ENCODE data around the gene UQCRQ.

Gene UQCRQ

DNA sequence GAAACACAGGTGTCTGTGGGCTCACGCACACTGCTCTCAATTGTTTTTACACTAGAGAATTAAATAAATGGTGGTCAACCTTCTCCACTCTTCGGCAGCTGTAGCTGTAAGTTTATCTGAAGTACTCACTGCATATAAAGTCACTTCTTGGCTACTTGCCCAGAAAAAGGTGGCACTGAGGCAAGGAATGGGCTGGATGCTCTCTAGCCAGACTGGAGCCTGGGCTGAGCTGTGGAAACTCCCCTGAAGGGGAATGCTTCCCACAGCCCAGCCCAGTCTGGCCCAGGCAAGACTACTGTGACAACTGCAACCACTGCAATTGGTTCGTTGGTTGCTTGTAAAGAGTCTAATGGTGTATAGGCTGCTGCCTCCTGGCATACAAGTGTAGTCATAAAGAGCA is 11.5 kb downstream of the UQCRQ start:
- TF ChIP-seq NFIC (IDR thresholded peaks at IDR 0.05) (peak; percentile 67), TAF1 (IDR thresholded peaks at IDR 0.05; ENCODE audit: low read depth) (no peak)

DNA sequence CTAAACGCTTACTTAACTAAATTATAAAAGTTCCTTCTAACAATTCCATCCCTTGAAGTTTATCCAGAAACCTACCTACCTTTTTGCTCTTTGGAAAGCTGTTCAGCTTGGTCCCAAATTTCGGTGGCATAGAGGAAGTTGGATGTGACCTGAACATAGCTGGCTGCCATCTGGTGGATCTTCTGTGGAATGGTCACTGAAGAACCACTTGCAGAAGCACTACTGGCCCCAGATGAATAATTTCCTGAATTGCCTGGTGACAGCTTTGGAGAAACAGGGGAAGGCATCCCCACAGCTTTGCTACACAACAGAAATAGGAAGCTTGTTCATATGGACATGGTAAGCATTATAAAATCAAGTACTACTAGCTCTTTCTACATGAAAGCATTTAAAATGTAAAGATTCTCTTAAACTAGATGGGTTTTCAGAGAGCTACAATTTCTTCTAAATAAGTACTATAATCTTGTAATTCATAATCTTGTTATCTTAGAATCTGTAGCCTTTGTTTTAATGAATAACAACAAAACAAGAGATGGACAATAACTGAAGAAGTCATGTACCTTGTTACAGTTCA is 16.9 kb downstream of the UQCRQ start:
- TF ChIP-seq, protein P1, sequence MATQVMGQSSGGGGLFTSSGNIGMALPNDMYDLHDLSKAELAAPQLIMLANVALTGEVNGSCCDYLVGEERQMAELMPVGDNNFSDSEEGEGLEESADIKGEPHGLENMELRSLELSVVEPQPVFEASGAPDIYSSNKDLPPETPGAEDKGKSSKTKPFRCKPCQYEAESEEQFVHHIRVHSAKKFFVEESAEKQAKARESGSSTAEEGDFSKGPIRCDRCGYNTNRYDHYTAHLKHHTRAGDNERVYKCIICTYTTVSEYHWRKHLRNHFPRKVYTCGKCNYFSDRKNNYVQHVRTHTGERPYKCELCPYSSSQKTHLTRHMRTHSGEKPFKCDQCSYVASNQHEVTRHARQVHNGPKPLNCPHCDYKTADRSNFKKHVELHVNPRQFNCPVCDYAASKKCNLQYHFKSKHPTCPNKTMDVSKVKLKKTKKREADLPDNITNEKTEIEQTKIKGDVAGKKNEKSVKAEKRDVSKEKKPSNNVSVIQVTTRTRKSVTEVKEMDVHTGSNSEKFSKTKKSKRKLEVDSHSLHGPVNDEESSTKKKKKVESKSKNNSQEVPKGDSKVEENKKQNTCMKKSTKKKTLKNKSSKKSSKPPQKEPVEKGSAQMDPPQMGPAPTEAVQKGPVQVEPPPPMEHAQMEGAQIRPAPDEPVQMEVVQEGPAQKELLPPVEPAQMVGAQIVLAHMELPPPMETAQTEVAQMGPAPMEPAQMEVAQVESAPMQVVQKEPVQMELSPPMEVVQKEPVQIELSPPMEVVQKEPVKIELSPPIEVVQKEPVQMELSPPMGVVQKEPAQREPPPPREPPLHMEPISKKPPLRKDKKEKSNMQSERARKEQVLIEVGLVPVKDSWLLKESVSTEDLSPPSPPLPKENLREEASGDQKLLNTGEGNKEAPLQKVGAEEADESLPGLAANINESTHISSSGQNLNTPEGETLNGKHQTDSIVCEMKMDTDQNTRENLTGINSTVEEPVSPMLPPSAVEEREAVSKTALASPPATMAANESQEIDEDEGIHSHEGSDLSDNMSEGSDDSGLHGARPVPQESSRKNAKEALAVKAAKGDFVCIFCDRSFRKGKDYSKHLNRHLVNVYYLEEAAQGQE (IDR thresholded peaks at IDR 0.05; ENCODE audit: low read depth), result no peak
- TF ChIP-seq TCF12 (IDR thresholded peaks at IDR 0.05; ENCODE audit: low read depth), result no peak
- TF ChIP-seq RAD21 (IDR thresholded peaks at IDR 0.05; ENCODE audit: low read depth), result peak; percentile 37; the same call in 1 of the 2 replicates

DNA sequence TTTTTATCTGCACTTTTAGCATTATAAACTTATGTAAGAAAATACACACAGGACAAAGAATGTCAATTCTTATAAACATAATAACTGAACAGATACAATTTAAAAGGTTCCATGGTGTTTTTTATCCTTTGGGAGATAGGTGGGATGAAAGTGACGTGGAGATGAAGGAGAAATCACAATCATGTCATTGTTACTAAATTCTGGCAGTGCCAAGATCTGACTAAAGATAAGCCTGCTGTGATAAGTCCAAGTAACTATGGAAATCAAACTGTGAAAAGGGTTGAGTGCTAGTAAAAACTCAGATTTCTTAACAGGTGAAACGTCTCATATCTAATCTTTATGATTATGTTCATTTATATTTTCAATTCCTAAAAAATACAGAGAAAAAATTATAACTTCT is 18.1 kb downstream of the UQCRQ start:
- TF ChIP-seq EGR1 (IDR thresholded peaks at IDR 0.05), result no peak

DNA sequence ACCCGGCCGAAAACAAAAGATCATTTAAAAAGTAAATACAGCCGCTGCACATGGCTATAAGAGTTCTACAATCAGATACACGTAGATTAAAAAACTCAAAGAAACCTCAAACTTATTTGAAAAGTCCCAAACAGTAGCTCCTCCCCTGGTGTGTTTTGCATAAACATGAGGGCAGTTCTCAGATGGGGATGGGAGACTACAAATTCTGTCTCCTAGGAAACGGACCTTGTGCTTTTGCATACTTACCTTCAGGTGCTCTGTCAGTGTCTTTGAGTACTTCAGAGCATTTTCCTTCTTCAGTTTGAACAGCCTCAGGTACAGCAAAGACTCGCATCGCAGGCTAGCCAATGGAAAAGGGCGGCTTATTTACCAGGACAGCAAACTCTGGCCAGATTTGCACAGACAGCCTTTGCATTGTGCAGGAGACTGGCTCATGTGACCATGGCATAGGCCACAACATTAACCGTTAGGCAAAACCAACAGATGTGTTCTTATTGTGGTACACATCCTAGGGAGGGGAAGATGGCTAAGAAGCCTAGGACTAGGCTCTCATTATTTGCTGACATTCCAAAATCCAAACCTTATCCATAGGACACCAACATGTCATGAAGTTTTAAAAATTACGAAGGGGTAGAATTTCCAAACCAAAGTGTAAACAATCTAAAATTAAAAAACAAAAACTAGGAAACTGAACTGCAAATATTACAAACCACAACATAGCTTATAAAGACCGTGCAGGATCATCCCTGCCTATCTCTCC is 19.8 kb downstream of the UQCRQ start:
- TF ChIP-seq ZBTB7A (IDR thresholded peaks at IDR 0.05; ENCODE audit: low read depth), result no peak
- no peak for TF ChIP-seq CEBPB (IDR thresholded peaks at IDR 0.05)
- TF ChIP-seq TCF12 (IDR thresholded peaks at IDR 0.05; ENCODE audit: low read depth), result no peak
- TF ChIP-seq RAD21 (IDR thresholded peaks at IDR 0.05; ENCODE audit: low read depth), result no peak
- TF ChIP-seq EP300 (IDR thresholded peaks at IDR 0.05; ENCODE audit: borderline replicate concordance), result no peak
- TF ChIP-seq FOXM1 (IDR thresholded peaks at IDR 0.05; ENCODE audit: borderline replicate concordance, low read depth), result no peak
- TF ChIP-seq, protein P2, sequence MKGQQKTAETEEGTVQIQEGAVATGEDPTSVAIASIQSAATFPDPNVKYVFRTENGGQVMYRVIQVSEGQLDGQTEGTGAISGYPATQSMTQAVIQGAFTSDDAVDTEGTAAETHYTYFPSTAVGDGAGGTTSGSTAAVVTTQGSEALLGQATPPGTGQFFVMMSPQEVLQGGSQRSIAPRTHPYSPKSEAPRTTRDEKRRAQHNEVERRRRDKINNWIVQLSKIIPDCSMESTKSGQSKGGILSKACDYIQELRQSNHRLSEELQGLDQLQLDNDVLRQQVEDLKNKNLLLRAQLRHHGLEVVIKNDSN (IDR thresholded peaks at IDR 0.05), result no peak
- no peak for TF ChIP-seq EGR1 (IDR thresholded peaks at IDR 0.05)
- TF ChIP-seq TAF1 (IDR thresholded peaks at IDR 0.05; ENCODE audit: low read depth), result no peak
- no peak for TF ChIP-seq YY1 (IDR thresholded peaks at IDR 0.05; ENCODE audit: low read depth)
- TF ChIP-seq, protein P1 (IDR thresholded peaks at IDR 0.05; ENCODE audit: low read depth), result no peak
- no peak for TF ChIP-seq NFIC (IDR thresholded peaks at IDR 0.05)
- no peak for TF ChIP-seq CREB1 (IDR thresholded peaks at IDR 0.05; ENCODE audit: low read depth)
- TF ChIP-seq, protein P3, sequence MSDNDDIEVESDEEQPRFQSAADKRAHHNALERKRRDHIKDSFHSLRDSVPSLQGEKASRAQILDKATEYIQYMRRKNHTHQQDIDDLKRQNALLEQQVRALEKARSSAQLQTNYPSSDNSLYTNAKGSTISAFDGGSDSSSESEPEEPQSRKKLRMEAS (IDR thresholded peaks at IDR 0.05), result no peak

DNA sequence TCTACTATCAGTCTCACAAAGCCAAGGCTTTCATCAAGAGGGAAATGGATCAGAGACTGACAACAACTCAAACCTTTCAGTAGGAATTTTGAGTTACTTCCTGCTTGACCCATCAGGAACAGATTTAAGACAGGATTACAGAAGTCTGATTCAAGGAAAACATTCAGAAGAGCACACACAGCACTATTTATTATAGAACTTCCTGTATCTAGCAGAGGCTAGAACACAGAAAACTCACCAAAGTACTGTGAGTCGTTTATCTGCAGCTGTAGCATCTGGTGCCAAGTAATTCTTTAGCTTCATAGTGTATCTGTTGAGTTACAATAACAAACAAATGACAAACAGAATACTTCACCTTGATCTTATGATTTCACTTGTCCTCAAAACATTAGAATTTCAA is 20.8 kb downstream of the UQCRQ start:
- TF ChIP-seq EGR1 (IDR thresholded peaks at IDR 0.05) (no peak), TAF1 (IDR thresholded peaks at IDR 0.05; ENCODE audit: low read depth) (no peak), CREB1 (IDR thresholded peaks at IDR 0.05; ENCODE audit: low read depth) (no peak), TEAD4 (IDR thresholded peaks at IDR 0.05) (no peak), ZBTB7A (IDR thresholded peaks at IDR 0.05; ENCODE audit: low read depth) (no peak), CEBPB (IDR thresholded peaks at IDR 0.05) (no peak), YY1 (IDR thresholded peaks at IDR 0.05; ENCODE audit: low read depth) (no peak)

DNA sequence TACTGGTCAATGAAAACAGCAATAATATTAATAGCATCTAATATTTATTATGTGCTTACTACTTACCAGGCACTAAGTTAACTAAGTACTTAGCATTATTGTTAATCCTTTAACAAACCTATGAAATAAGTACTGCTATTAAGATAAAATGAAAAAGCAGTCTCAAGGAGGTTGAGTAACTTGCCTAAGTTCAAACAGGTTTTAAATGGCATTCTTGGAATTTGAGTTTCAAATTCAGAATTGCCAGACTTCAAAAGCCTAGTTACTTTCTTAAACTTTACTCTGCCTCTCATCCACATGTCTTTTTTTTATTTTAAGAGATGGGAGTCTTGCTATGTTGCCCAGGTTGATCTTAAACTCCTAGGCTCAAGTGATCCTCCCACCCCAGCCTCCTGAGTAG is 23.1 kb downstream of the UQCRQ start:
- no peak for TF ChIP-seq CREB1 (IDR thresholded peaks at IDR 0.05; ENCODE audit: low read depth)
- no peak for TF ChIP-seq EP300 (IDR thresholded peaks at IDR 0.05; ENCODE audit: borderline replicate concordance)
- no peak for TF ChIP-seq ZBTB7A (IDR thresholded peaks at IDR 0.05; ENCODE audit: low read depth)
- TF ChIP-seq CEBPB (IDR thresholded peaks at IDR 0.05), result no peak
- TF ChIP-seq, protein P3 (IDR thresholded peaks at IDR 0.05), result no peak
- no peak for TF ChIP-seq YY1 (IDR thresholded peaks at IDR 0.05; ENCODE audit: low read depth)
- TF ChIP-seq TCF12 (IDR thresholded peaks at IDR 0.05; ENCODE audit: low read depth), result no peak
- TF ChIP-seq TAF1 (IDR thresholded peaks at IDR 0.05; ENCODE audit: low read depth), result no peak
- TF ChIP-seq, protein P1 (IDR thresholded peaks at IDR 0.05; ENCODE audit: low read depth), result no peak
- no peak for TF ChIP-seq RAD21 (IDR thresholded peaks at IDR 0.05; ENCODE audit: low read depth)
- TF ChIP-seq FOXM1 (IDR thresholded peaks at IDR 0.05; ENCODE audit: borderline replicate concordance, low read depth), result no peak
- no peak for TF ChIP-seq EGR1 (IDR thresholded peaks at IDR 0.05)
- no peak for TF ChIP-seq TEAD4 (IDR thresholded peaks at IDR 0.05)
- TF ChIP-seq NFIC (IDR thresholded peaks at IDR 0.05), result no peak
- TF ChIP-seq, protein P2 (IDR thresholded peaks at IDR 0.05), result no peak
